ENCODE results near the gene SPATC1L. TPM values are rescaled to one million over a fixed set of nuclear protein-coding genes. Genes with fewer than 3 reads are reported as not detected.
A peak's percentile ranks its signal among the peaks of the same experiment; 100 is the strongest.
"Not testable (repeated sequence)": the region's sequence is repeated elsewhere in the genome, so short reads cannot be mapped to it uniquely, and the experiment has no call there.

SPATC1L gene
- total and polyA plus RNA-seq, 7 donors = 1.9 to 6.0 (median 3.9) TPM

DNA sequence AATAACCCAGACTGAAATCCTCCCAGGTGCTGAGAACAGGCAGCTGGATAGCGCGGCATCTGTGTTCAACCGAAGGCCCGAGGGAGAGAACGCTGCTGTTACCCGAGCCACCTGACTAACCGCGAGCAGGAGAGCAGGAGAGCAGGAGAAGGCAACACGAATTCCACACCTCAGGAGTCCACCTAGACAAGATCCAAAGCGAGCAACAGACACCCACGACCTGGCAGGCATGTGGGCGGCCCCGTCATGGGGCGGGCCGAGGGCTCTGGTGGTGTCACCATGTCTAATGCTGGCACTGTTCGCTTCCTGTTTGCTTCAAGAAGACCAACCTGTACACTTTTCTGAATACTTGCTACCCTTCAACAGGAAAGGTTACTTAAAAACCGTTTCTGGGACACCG, 20.9 kb upstream of the SPATC1L start:
- intact Hi-C loops (cut with DNase I) = no loop called here
- H3K4me3 ChIP-seq = no peak overlapping the region
- no peak overlapping the region for H3K27ac ChIP-seq
- H3K9me3 ChIP-seq = no peaks in the 10 kb centered on the region
- H3K4me1 ChIP-seq = no peaks in the 10 kb centered on the region
- peaks cover 0 to 82% of the 10 kb centered on the region in 2 donors for H3K36me3 ChIP-seq (ENCODE audit: insufficient read depth in 1 of 2, low read depth in 1 of 2)
- WGBS, 3 donors = 81 to 88% (median 83%) methylated on average over 18 of the region's 18 CpGs
- ATAC-seq (no peak), DNase-seq (peak in 1 of 2 donors; percentile 6)
- no peaks in the 10 kb centered on the region for H3K27me3 ChIP-seq (ENCODE audit: insufficient read depth in 3 of 3, low read length in 2 of 3)
- TF ChIP-seq, protein P1, sequence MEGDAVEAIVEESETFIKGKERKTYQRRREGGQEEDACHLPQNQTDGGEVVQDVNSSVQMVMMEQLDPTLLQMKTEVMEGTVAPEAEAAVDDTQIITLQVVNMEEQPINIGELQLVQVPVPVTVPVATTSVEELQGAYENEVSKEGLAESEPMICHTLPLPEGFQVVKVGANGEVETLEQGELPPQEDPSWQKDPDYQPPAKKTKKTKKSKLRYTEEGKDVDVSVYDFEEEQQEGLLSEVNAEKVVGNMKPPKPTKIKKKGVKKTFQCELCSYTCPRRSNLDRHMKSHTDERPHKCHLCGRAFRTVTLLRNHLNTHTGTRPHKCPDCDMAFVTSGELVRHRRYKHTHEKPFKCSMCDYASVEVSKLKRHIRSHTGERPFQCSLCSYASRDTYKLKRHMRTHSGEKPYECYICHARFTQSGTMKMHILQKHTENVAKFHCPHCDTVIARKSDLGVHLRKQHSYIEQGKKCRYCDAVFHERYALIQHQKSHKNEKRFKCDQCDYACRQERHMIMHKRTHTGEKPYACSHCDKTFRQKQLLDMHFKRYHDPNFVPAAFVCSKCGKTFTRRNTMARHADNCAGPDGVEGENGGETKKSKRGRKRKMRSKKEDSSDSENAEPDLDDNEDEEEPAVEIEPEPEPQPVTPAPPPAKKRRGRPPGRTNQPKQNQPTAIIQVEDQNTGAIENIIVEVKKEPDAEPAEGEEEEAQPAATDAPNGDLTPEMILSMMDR (IDR thresholded peaks at IDR 0.05) = no peak

DNA sequence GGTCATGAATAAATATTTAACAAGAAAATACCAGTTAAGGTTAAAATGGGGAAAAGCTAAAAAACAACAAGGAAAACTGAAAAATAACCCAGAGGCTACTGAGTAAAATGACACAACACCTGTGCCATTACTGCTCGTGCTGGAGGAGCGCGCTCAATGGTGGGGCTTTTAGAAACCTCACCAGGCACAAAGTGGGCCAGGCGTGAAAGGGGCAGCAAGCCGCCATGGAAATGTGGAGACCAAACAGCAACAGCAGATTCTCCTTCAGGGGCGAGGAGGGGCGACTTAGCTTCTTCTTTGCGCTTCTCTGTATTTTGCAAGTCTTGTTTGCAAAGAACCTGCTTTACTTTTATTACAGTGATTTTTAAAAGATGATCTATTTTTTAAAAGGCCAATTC, 18.9 kb upstream of the SPATC1L start:
- TF ChIP-seq, protein P1 (IDR thresholded peaks at IDR 0.05) = no peak
- Histone ChIP-seq H3K27ac (peak overlapping the region; percentile 1), H3K27me3 (ENCODE audit: insufficient read depth in 3 of 3, low read length in 2 of 3) (no peaks in the 10 kb centered on the region), H3K4me1 (no peaks in the 10 kb centered on the region), H3K36me3 (ENCODE audit: insufficient read depth in 1 of 2, low read depth in 1 of 2) (peaks cover 0 to 79% of the 10 kb centered on the region in 2 donors), H3K4me3 (no peak overlapping the region), H3K9me3 (no peaks in the 10 kb centered on the region)
- 93 to 98% (median 96%) methylated on average over 8 of the region's 8 CpGs for WGBS, 3 donors
- intact Hi-C loops (cut with DNase I) = no loop called here
- DNase-seq (no peak), ATAC-seq (no peak)

DNA sequence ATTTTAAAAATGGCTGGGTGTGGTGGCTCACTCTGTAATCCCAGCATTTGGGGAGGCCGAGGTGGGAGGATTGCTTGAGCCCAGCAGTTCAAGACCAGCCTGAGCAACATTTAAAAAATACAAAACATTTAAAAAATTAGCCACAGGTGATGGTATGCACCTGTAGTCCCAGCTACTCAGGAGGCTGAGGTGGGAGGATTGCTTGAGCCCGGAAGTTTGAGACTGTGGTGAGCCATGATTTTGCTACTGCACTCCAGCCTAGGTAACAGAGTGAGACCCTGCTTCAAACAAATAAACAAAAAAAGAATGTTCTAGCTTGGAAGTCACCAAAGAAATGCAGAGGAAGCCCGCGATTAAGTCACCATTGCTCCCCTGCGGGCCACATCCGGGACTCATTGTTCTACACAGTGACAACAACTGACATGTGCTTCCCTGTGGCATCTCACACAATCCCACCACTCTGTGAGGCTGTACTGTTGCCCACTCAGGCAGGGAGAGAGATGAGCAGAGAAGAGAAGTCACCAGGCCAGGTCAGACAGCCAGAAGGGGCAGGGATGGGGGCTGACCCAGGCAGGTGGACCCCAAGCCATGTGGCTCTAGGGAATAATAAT, 18.4 kb upstream of the SPATC1L start:
- ATAC-seq (no peak), DNase-seq (no peak)
- WGBS, 3 donors = 80 to 83% (median 83%) methylated on average over 6 of the region's 6 CpGs
- TF ChIP-seq, protein P1 (IDR thresholded peaks at IDR 0.05) = no peak
- Histone ChIP-seq H3K4me3 (no peak overlapping the region), H3K27ac (peak overlapping the region; percentile 1), H3K4me1 (no peaks in the 10 kb centered on the region), H3K27me3 (ENCODE audit: insufficient read depth in 3 of 3, low read length in 2 of 3) (no peaks in the 10 kb centered on the region), H3K9me3 (no peaks in the 10 kb centered on the region), H3K36me3 (ENCODE audit: insufficient read depth in 1 of 2, low read depth in 1 of 2) (peaks cover 0 to 79% of the 10 kb centered on the region in 2 donors)
- intact Hi-C loops (cut with DNase I) = no loop called here

DNA sequence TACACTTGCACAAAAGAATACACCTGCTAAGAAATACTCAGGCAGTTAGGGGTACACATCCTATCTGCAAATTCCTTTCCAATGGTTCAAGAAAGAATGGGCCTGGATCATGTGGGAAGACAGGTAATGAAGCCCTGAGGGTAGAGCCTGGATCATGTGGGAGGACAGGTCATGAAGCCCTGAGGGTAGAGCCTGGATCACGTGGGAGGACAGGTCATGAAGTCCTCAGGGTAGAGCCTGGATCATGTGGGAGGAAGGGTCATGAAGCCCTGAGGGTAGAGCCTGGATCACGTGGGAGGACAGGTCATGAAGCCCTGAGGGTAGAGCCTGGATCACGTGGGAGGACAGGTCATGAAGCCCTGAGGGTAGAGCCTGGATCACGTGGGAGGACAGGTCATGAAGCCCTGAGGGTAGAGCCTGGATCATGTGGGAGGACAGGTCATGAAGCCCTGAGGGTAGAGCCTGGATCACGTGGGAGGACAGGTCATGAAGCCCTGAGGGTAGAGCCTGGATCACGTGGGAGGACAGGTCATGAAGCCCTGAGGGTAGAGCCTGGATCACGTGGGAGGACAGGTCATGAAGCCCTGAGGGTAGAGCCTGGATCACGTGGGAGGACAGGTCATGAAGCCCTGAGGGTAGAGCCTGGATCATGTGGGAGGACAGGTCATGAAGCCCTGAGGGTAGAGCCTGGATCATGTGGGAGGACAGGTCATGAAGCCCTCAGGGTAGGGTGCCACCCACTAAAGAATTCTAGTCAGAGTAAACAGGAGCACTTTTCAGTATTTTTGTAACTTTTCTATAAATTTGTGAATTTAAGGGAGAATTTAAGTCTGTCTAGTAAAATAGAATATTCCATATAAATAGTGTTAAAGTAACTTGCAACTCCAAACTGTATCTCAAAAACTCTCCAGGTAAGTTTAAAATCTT, 16.9 kb upstream of the SPATC1L start:
- H3K4me3 ChIP-seq; intact Hi-C loops (cut with DNase I); H3K9me3 ChIP-seq; H3K4me1 ChIP-seq; DNase-seq; ATAC-seq; H3K27ac ChIP-seq; H3K27me3 ChIP-seq (ENCODE audit: insufficient read depth in 3 of 3, low read length in 2 of 3): not testable (repeated sequence)
- 84 to 88% (median 86%) methylated on average over 2 to 3 of the region's 8 CpGs for WGBS, 3 donors
- H3K36me3 ChIP-seq (ENCODE audit: insufficient read depth in 1 of 2, low read depth in 1 of 2) = peaks cover 0 to 79% of the 10 kb centered on the region in 2 donors

Data from psoas muscle (tissue), 8 donors.